Fibroblast of skin of left biceps (primary cell): ENCODE results near the gene NUP35.
"Not testable (repeated sequence)": the region's sequence is repeated elsewhere in the genome, so short reads cannot be mapped to it uniquely, and the experiment has no call there.

Experiments
- DNase-seq, 2 experiments: peaks; one replicate each; pipeline ENCODE4 v3.0.0-alpha.2; 2013; ENCODE audit warnings: low read depth in 2 of 2

The NUP35 gene

DNA sequence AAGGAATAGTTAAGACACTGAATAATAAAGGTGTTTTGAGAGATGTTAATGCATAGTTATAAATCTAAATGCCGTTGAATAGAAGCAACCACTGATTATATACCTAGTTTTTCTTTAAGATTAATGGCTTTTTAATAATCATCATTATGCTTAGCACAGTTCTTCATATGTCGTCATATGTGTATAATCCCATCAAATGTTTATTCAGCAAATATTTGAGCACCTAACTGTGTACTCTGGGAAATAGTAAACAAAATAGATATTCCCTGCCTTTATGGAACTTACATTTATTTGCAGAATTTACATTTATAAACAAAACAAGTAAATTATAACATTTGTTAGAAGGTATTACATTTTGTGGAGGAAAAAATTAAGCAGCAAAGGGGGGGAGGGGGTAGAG is 9.8 kb downstream of the NUP35 start:
- DNase-seq: no peak

DNA sequence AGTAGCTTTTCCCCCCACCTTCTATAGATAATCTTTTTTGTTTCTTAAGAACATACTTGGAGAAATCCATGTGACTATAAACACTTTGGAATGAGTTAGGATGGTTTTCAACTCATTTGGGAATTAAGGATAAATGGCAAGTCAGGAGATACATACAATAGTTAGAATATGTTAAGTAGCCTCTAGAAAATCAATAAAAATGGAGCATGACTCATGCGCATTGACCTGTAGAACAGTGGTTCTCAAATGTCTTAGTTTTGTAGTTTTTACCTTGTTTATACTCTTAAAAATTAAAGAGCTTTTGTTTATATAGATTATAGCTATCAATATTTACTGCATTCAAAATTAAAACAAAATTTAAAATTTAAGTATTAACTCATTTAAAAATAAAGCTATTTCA is 24.7 kb downstream of the NUP35 start:
- no peak for DNase-seq

DNA sequence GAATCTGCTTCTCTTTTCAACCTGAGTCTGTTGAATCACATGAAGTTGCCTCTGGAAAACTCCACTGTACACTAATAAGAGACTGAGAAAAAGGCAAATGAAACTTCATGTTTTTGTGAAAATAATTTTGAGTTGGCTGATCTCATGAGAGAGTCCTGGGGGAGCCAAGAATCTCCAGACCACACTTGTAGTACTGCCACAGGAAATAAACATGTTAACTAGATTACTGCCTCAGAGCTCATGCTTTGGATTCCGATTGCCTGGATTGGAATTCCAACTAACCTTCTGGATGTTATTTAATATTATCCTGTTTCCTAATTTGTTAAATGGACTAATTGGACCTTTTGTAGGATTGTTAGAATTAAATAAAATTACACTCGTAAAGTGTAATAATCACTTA is 25.2 kb downstream of the NUP35 start:
- DNase-seq: peak; percentile 33 to 44

DNA sequence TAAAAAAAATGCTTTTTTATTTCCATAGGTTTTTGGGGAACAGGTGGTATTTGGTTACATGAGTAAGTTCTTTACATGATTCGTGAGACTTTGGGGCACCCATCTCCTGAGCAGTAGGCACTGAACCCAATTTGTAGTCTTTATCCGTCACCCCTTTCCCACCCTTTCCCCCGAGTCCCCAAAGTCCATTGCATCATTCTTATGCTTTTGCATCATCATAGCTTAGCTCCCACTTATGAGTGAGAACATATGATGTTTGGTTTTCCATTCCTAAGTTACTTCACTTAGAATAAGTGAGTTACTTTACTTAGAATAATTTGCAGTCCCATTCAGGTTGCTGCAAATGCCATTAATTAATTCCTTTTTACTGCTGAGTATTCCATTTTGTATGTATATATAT is 28.0 kb downstream of the NUP35 start:
- not testable (repeated sequence) for DNase-seq

DNA sequence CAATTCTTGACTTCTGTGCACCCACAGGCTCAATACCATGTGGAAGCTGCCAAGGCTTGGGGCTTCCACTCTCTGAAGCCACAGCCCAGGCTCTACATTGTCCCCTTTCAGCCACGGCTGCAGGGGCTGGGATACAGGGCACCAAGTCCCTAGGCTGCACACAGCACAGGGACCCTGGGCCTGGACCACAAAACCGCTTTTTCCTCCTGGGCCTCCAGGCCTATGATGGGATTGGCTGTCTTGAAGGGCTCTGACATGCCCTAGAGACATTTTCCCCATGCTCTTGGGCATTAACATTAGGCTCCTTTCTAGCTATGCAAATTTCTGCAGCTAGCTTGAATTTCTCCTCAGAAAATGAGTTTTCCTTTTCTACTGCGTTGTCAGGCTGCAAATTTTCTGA is 29.7 kb downstream of the NUP35 start:
- DNase-seq: no peak

DNA sequence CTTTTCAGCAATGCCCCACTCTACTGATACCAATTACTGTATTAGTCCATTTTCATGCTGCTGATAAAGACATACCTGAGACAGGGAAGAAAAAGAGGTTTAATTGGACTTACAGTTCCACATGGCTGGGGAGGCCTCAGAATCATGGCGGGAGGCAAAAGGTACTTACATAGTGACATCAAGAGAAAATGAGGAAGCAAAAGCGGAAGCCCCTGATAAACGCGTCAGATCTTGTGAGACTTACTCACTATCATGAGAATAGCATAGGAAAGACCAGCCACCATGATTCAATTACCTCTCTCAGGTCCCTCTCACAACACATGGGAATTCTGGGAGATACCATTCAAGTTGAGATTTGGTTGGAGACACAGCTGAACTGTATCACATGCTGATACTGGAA is 30.5 kb downstream of the NUP35 start:
- DNase-seq: not testable (repeated sequence)

DNA sequence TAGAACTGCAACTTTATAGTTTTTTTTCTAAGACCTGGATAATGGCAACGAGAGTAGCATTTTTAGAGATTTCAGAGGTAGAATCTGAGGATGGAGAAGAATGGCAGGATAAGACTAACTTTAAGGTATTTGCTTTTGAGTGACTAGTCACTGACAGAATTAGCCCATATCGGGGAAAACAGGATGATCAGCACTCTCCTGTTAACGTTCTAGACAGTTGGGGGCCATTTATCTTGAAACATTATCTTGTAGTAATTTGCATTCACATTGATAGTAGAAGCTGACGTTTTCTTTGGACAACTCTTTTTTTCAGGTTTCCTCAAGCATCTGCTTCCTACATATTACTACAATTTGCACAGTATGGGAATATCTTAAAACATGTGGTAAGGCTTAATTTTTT is 32.9 kb downstream of the NUP35 start:
- no peak for DNase-seq

DNA sequence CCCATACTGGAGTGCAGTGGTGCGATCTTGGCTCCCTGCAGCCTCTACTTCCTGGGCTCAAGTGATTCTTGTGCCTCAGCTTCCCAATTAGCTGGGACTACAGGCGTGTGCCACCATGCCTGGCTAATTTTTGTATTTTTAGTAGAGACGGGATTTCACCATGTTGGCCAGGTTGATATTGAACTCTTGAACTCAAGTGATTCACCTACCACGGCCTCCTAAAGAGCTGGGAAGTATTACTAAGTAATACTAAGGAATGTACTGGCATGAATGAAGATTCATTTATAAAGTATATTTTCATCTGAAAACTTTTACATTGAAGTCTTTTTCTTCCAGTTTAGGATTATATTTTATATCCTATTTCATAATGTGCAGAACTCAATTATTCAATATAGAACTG is 38.1 kb downstream of the NUP35 start:
- DNase-seq: no peak

DNA sequence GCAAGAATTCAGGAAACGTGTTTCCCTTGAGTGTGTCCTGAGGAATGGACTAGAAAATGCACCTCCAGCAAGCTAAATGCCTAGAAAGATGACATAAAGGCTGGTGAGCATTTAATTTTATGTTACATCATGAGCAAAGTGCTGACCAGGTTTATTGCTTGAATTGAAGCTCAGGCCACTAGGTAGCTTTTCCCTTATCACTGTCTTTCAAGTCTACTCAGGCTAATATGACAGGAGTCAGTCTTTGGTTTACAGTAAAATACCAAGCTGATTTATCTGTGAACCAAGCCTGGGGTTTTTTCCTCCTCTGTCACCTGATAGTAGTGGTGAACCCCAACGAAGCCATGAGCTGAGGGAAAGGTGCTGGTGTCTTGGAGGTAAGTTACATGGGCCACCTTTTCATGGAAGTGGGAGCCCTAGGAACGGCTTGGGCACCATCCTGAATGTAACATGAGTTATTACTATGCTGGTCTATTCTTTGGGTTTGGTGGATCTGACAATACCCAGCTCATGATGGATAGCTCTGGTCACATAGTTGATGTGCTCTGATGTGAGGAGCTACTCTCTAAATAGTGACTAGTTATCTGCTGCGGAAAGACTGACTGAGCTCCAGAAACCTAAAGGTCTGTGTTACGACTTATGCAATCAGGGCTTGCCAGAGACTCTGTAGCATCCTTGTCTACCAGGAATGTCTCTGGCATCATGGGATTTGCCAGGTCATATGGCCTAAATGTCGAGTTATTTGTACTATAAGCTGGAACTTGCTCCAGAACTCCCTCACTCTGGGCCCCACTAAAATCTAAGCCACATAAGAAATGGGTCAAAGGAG is 39.8 kb downstream of the NUP35 start:
- DNase-seq: no peak

DNA sequence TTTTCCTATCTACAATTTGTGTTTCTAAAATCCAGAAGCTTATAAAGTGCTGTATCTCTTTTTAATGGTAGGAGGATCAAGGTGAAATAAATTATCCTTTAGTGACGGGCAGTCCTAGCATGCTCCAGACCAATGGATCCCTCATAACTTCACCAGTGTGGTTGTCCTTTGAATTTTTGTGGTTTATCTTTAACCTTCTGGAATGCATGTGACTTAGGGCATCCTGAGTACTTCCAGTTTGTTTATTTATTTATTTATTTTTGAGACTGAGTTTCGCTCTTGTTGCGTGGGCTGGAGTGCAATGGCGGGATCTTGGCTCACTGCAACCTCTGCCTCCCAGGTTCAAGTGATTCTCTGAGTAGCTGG is 40.4 kb downstream of the NUP35 start:
- no peak for DNase-seq

DNA sequence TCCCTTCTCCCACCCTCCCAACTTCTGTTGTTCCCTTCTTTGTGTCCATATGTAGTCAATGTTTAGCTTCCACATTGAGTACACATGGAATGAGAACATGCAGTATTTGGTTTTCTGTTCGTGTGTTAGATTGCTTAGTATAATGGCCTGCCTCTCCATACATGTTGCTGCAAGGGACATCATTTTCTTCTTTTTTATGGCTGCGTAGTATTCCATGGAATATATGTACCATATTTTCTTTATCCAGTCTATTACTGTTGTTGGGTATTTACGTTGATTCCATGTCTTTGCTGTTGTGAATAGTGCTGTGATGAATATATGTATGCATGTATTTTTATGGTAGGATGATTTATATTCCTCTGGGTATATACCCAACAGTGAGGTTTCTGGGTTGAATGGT is 42.0 kb downstream of the NUP35 start:
- no peak for DNase-seq

DNA sequence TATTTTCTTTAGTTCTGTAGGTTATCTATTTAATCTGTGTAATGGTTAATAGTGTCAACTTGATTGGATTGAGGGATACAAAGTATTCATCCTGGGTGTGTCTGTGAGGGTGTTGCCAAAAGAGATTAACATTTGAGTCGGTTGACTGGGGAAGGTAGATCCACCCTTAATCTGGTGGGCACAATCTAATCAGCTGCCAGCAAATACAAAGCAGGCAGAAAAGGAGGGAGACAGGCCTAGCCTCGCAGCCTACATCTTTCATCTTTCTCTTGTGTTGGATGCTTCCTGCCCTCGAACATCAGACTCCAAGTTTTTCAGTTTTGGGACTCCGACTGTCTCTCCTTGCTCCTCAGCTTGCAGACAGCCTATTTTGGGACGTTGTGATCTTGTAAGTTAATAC is 42.7 kb downstream of the NUP35 start:
- DNase-seq: not testable (repeated sequence)

DNA sequence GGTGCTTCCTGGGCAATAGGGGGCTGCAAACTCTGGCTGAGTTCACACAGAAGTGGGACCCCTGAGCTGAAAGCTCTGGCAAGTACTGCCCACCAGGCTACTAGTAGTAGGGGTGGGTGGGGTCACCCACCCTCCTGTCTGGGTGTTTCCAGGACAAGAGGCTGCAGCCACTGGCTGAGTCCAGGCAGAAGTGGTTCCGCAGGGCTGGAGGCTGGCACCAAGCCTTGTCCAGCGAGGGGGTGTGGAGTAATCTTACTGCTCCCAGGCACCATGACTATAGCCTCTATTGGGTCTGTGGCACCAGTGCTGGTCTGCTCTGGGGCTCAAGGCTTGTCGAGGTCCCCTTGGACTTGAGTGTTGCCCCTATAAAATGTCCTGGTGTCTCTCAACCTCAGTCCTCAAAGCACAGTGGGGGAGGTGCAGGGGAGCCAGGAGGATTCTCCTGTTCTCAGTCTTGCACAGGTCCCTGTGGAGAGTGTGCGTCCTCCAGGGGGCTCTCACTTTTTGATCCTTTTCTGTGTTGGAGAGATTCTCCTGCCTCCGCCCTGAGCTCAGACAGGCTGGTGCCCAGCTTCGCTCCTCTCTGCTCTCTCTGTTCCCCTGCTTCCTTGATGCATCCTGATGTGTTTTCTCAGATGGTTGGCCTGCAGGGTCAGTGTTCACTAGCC is 48.1 kb downstream of the NUP35 start:
- no peak for DNase-seq

DNA sequence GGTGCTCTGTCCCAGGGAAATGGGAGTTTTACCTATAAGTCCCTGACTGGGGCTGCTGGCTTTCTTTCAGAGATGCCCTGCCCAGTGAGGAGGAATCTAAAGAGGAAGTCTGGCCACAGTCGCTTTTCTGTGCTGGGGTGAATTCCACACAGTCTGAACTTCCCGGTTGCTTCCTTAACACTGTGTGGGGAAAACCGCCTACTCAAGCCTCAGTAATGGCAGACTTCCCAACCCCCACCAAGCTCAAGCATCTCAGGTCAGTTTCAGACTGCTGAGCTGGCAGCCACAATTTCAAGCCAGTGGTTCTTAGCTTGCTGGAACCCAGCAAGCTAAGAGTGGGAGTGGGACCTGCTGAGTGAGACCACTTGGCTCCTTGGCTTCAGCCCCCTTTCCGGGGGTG is 54.9 kb downstream of the NUP35 start:
- peak in 1 of 2 experiments; percentile 3 for DNase-seq

DNA sequence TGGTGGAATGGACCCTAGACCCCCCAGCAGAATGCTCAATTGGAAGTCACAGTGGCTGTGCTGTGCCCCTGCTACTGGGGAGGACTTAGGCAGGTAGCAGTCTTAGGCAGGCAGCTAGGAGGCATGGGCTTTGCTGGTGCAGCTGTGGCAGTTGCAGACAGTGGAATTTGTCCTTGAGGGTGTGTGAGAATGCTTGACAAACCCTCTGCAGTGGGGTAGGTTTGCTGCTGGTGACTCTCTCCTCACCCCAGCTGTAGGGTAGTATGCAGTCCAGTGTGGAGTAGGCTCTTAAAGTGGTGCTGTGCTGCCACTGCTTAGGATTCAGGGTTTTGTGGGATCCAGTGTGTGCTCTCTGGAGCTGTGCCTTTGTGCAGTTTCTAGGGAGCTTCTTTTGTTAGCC is 61.3 kb downstream of the NUP35 start:
- DNase-seq: no peak

DNA sequence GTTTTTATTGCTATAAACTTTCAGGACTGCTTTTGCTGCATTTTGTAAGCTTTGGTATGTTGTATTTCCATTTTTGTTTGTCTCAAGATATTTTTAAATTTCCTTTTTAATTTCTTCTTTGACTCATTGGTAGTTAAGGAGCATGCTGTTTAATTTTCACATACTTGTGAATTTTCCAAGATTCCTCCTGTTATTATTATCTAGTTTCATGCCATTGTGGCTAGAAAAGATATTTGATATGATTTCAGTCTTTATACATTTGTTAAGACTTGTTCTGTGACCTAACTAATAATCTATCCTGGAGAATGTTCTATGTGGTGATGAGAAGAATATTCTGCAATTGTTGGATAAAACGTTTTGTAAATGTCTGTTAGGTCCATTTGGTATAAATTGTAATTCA is 62.1 kb downstream of the NUP35 start:
- DNase-seq: peak in 1 of 2 experiments; percentile 5

DNA sequence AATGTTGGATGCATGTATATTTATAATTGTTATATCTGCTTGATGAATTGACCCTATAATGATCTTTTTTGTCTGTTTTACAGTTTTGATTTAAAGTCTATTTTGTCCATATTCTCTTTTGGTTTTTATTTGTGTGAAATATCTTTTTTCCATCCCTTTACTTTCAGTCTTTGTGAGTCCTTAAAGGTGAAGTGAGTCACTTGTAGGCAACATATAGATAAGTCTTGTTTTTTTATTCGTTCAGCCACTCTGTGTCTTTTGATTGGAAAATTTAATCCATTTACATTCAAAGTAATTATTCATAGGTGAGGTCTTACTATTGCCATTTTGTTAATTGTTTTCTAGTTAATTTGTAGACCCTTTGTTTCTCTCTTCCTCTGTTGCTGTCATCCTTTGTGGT is 62.5 kb downstream of the NUP35 start:
- no peak for DNase-seq

DNA sequence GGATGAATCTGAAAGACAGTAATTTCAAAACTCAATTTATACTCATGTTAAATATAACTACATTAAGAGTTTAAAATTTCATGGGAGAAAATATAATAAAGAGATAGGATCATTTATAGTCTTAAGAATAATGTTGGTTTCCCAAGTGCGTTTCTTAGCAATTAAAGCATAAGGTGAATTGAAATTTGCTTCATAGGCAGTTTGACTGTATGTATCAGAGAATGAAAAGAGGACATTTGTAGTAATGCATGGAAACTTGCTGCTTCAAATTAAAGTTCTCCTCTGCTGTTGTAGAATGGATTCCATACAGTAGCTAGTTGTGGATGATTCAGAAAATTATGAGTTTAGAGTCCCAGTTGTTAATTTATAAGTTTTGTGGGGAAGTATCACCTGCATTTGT is 68.1 kb downstream of the NUP35 start:
- DNase-seq: no peak

DNA sequence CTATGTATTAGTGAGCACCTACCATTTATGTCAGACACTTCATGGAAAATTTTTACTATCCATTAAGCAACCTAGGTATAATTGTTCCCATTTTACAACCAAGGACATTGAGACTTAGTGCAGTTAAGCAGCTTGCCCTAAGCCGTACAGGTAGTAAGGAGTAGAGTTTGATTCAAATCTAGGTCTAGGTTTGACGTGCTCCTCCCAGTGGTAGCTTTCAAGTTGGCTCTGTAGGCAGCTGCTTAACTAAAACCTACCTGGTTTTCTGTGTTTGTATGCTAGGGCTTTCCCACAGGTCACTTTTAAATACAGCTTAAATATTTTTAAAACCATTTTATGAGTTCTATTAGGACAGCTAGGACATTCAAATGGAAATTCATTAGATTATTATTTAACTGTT is 69.7 kb downstream of the NUP35 start:
- DNase-seq: no peak

DNA sequence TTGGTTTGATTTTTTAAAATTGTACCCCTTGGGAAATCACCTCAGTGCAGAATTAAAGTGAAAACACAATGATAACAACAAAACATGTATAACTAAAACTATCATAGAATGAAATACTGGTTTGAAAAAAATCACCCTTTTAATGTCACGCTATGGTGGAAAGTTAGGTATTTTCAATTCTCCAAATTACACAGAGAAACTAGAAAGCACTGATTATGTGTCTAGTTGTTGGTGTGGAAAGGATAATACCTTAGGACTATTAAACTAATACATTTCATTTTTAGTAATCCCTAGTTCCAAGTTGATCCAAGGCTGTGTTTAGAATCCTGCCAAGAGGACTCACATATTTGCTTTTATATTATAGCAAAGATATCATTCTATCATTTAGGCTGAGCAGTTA is 71.2 kb downstream of the NUP35 start:
- DNase-seq: no peak

DNA sequence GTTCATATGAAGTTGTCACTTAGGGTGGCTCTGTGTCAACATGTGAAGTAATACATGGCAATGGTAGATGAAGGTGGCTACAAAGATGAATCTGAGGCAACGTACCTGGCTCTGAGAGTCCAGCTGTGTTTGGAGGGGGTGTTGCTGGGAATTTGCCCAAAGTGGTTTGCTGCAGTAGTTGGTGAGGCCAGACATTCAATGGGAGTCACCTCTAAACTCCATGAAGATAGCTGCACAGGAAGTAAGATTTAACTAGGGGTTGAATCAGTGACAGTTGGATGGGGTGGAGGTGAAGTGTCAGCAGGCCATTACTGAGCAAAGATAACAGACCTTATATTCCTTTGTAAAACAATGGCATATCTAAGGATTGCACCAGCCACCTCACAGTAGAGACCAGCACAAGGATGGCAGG is 71.8 kb downstream of the NUP35 start:
- DNase-seq: no peak

DNA sequence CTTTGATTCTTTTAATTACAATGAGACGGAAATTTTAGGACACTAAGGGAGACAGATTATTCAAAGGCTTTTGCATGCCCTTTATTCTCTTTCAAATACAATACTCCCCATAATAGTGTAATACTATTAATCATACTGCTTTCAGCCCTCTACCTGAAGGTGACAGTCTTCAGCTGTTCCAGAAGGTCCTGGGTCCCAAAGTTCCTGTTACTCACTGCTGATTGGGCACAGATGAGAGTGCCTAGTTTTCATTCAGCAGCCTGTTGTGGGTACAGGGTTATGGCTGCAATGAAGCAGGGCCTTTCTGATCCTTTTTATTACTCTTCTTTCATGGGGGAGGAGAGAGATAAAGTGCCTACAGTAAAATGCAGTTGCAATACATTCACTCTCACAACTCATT is 80.2 kb downstream of the NUP35 start:
- DNase-seq: no peak

DNA sequence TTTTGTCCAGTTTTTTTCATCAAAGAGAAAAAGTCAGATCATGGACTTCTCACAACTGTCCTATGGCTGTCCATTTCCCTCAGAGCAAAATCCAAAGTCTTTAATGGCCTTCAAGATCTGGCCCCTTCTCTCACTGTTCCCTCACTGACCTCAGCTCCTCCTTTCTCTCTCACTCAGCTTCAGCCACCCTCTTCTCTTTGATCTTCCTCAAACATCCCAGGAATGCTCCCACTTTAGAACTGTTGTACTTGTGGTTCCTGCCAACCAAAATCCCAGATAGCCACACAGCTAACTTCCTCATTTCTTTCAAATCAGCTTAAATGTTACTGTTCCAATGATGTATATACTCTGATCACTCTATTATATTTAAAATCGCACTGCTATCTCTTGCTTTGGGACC is 82.9 kb downstream of the NUP35 start:
- peak in 1 of 2 experiments; percentile 11 for DNase-seq
